HL-60 (cell line): ENCODE data around the gene PABPN1L.

Experiments
- DNase-seq, 2 experiments: peaks; one replicate each; pipeline ENCODE4 v3.0.0-alpha.2; 2010 to 2020; ENCODE audit warnings: low read depth in 1 of 2, low spot score in 1 of 2
- H3K27ac ChIP-seq: fragments of 250-450 bp; sonication (Bioruptor Pico); replicated peaks from 2 replicates; pipeline ENCODE4 v1.5.1; 2020; ENCODE audit warnings: mild to moderate bottlenecking, moderate library complexity
- H3K27me3 ChIP-seq: fragments of 250-450 bp; sonication (Bioruptor Pico); 2 replicates; pipeline ENCODE4 v1.5.1; 2021; ENCODE audit warnings: mild to moderate bottlenecking, moderate library complexity; ENCODE audit not compliant: insufficient read depth, poor library complexity, severe bottlenecking
- H3K4me3 ChIP-seq: replicated peaks from 2 replicates; pipeline ENCODE4 v1.5.1; 2011; ENCODE audit warnings: mild to moderate bottlenecking, control low read depth, low read length; ENCODE audit not compliant: insufficient read depth
- GABPA ChIP-seq: IDR thresholded peaks from 2 replicates; pipeline ENCODE4 v1.6.1; 2012; ENCODE audit warnings: low read depth
- POLR2AphosphoS5 ChIP-seq: IDR thresholded peaks from 2 replicates; pipeline ENCODE4 v1.6.1; 2012; ENCODE audit warnings: low read depth
- SPI1 ChIP-seq: IDR thresholded peaks from 2 replicates; pipeline ENCODE4 v1.6.1; 2012; ENCODE audit warnings: low read depth, mild to moderate bottlenecking, borderline replicate concordance
- TF ChIP-seq, protein P1 (sequence below): IDR thresholded peaks from 2 replicates; pipeline ENCODE4 v1.6.1; 2012; ENCODE audit warnings: low read depth; ENCODE audit not compliant: insufficient replicate concordance
- TF ChIP-seq, protein P2 (sequence below): IDR thresholded peaks from one replicate; pipeline ENCODE4 v1.5.1; 2011; ENCODE audit warnings: low read length, control low read depth, inconsistent platforms; ENCODE audit not compliant: insufficient read depth

The PABPN1L gene

DNA sequence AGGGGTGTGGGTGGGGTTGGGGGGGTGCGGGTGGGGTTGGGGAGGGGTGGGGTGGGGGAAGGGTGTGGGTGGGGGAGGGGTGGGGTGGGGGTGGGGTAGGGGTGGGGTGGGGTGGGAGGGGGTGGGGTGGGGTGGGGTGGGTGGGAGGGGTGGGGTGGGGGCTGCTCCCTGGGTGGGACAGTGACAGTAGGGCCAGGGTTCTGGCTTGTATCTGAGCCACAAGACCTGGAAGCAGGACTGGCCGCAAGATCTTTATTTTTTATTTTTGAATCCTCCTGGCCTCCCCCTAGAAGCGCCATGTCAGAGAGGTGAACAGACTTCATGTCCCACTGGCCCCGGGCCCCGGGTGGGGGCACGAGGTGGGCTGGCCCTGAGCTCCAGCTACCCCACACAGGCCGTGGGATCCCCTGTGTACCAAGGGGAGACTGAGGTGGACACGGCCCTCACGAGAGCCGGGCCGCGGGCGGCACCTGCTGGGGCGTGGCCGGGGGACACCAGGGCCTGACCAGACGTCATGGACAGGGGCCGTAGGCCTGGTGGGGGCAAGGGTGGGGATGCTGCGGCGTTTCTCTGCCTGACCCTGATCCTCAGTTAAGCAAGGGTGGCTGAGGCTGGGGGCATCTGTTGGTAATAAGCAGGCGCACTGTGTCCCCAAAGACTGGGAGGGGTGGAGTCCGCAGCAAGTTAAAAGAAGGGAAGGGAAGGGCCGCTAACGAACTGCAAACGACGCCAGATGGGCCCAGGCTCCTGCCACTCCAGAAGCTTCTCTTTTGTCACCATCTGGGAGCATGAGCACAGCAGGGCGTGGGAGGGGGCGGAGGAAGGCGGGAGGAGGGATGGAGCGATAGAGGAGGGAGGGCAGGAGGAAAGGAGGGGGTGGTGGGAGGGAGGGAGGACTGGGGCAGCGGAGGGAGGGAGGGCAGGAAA lies 22.3 kb upstream of the PABPN1L start:
- no peak overlapping the region for H3K4me3 ChIP-seq
- no peak for DNase-seq

DNA sequence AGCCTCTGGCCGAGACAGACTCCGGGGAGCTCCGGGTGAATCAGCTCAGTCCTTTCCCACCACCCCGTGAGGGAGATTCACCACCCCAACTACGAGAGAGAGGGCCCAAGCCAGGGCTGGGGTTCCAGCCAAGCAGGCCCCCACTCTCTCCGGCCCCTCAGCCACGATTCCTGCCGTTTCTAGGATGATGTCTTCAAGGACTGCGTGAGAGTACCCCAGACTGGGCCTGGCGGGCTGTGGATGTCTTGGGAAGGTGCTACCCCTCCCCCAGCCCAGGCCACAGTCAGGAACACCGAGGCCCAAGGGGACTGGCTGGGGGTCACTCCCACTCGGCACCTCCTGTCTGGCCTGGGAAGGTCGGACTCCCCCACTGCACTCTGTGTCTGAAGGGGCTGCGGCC lies 21.6 kb upstream of the PABPN1L start:
- H3K4me3 ChIP-seq: no peak overlapping the region
- no peak overlapping the region for H3K27ac ChIP-seq
- no peak for TF ChIP-seq POLR2AphosphoS5
- no peak for TF ChIP-seq GABPA
- TF ChIP-seq SPI1: no peak
- TF ChIP-seq, protein P1, sequence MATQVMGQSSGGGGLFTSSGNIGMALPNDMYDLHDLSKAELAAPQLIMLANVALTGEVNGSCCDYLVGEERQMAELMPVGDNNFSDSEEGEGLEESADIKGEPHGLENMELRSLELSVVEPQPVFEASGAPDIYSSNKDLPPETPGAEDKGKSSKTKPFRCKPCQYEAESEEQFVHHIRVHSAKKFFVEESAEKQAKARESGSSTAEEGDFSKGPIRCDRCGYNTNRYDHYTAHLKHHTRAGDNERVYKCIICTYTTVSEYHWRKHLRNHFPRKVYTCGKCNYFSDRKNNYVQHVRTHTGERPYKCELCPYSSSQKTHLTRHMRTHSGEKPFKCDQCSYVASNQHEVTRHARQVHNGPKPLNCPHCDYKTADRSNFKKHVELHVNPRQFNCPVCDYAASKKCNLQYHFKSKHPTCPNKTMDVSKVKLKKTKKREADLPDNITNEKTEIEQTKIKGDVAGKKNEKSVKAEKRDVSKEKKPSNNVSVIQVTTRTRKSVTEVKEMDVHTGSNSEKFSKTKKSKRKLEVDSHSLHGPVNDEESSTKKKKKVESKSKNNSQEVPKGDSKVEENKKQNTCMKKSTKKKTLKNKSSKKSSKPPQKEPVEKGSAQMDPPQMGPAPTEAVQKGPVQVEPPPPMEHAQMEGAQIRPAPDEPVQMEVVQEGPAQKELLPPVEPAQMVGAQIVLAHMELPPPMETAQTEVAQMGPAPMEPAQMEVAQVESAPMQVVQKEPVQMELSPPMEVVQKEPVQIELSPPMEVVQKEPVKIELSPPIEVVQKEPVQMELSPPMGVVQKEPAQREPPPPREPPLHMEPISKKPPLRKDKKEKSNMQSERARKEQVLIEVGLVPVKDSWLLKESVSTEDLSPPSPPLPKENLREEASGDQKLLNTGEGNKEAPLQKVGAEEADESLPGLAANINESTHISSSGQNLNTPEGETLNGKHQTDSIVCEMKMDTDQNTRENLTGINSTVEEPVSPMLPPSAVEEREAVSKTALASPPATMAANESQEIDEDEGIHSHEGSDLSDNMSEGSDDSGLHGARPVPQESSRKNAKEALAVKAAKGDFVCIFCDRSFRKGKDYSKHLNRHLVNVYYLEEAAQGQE: no peak
- TF ChIP-seq, protein P2, sequence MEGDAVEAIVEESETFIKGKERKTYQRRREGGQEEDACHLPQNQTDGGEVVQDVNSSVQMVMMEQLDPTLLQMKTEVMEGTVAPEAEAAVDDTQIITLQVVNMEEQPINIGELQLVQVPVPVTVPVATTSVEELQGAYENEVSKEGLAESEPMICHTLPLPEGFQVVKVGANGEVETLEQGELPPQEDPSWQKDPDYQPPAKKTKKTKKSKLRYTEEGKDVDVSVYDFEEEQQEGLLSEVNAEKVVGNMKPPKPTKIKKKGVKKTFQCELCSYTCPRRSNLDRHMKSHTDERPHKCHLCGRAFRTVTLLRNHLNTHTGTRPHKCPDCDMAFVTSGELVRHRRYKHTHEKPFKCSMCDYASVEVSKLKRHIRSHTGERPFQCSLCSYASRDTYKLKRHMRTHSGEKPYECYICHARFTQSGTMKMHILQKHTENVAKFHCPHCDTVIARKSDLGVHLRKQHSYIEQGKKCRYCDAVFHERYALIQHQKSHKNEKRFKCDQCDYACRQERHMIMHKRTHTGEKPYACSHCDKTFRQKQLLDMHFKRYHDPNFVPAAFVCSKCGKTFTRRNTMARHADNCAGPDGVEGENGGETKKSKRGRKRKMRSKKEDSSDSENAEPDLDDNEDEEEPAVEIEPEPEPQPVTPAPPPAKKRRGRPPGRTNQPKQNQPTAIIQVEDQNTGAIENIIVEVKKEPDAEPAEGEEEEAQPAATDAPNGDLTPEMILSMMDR: no peak
- no peak for DNase-seq
- no peaks in the 10 kb centered on the region for H3K27me3 ChIP-seq

More for the DNA sequence above, 22.3 kb upstream of the PABPN1L start:
- TF ChIP-seq SPI1 (no peak), POLR2AphosphoS5 (no peak)
- TF ChIP-seq, protein P1: no peak
- TF ChIP-seq, protein P2: no peak
- Histone ChIP-seq H3K27me3 (no peaks in the 10 kb centered on the region), H3K27ac (no peak overlapping the region)

DNA sequence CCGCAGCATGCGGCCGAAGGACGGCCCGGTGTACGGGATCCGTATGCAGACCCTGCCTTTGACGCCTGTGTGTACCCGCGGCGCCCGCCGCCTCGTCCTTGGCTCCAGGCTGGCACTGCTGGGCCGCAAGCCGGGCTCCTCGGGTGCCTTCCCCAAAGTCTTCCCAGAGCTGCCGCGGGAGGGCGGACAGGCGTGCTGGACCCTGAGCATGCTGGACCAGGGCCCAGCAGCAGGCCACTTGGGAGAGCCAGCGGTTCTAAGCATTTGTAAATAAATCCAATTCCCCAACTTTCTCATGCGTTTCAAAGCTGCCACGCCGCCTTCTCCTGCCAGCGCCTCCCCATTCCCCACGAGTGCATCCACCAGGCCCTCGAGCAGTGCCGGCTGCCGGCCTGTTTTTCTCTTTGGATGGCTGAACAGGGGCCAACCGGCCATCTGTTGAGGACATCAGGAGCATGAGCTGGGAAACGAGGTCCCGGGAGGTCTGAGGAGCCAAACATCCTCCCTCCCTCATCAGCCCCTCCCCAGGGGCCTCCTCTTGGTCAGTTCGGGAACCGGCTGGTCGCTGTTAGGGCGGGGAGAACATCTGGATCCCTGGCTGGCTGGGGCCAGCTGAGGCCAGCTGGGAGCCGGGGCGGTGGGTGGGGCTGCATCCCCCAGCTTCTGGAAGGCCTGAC lies 20.5 kb upstream of the PABPN1L start:
- Histone ChIP-seq H3K27ac (no peak overlapping the region), H3K4me3 (no peak overlapping the region), H3K27me3 (no peaks in the 10 kb centered on the region)
- TF ChIP-seq GABPA: no peak
- TF ChIP-seq SPI1: no peak
- no peak for TF ChIP-seq POLR2AphosphoS5
- TF ChIP-seq, protein P2: no peak
- TF ChIP-seq, protein P1: no peak
- DNase-seq: no peak
